Measurements from ENCODE around the gene APOL5. TPM values are rescaled to one million over a fixed set of nuclear protein-coding genes. Genes with fewer than 3 reads are reported as not detected.
"Not testable (repeated sequence)": the region's sequence is repeated elsewhere in the genome, so short reads cannot be mapped to it uniquely, and the experiment has no call there.

Gene APOL5
- total RNA-seq, 1 donor from 2014 or later = not detected

DNA sequence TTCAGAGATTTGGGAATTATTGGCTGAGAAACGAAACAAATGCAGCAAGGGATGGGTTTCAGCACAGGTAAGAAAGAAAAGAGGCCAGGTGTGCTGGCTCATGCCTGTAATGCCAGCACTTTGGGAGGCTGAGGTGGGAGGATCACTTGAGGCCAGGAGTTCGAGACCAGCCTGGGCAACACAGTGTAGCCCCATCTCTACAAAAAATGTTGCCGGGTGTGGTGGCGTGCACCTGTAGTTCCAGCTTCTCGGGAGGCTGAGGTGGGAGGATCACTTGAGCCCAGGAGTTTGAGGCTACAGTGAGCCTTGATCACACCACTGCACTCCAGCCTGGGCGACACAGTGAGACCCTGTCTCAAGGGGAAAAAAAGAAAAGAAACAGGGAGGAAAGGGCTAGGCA lies 20.2 kb downstream of the APOL5 start:
- ATAC-seq; intact Hi-C loops (cut with micrococcal nuclease); DNase-seq: not testable (repeated sequence)

DNA sequence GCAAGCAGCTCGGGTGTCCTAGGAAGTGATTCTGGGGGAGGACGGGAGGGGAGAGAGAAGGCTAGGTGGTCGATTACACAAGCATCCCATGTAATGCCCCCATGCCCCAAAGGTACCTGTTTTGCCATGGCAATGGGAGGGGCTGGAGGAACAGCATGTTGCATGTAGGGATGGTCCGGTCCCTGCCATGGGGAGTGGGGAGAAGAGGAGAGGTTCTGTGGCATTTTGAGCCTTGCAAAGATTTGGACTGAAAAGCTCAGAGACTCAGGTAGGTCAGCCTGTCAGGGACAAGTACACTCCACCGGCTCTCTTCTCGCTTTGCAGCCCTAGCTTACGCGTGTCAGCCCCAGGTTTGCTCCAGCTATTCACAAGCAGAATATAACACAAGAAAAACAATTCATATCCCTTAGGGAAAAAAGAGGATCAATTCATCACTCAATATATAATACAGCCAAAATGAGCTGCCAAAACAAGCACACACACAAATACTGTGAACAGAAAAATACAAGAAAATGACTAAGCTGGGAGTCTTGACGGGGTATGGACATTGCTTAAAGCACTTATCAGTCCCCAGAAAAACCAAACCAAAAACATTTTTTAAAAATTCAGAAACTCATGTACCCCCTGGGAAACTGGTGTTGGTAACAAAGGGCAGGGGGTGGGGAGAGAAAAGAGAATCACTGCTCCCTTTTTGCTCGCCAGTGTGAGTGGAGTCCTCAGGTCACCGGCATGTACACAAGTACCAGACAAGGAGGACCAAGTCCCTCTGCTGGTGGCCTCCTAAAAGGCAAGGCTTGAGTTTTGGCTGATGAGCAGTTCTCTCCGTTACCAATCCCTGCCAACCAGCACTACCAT lies 21.6 kb downstream of the APOL5 start:
- intact Hi-C loops (cut with micrococcal nuclease) = no loop called here
- ATAC-seq (peak; percentile 26), DNase-seq (no peak)

DNA sequence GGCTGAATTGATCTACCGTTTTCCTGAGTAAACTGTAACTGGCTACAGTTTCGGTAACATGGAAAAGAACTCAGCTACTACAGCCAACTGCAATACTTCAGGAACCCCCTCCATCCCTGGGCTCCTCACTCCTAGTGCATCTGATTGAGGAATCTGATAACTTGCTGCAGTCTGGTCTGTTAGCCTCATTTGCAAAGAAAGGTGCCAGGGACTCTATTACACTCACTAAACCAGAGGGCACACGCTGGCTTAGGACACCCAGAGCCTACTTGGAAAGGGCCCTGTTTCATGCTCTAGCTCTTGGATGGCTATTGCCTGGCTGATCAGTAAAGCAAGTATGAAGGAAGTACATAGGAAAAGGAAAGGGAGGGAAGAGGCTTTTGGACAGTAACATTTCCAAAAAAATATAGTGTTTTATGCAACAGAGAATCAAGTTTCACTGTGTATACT lies 22.3 kb downstream of the APOL5 start:
- ATAC-seq (no peak), DNase-seq (no peak)
- intact Hi-C loops (cut with micrococcal nuclease) = no loop called here

DNA sequence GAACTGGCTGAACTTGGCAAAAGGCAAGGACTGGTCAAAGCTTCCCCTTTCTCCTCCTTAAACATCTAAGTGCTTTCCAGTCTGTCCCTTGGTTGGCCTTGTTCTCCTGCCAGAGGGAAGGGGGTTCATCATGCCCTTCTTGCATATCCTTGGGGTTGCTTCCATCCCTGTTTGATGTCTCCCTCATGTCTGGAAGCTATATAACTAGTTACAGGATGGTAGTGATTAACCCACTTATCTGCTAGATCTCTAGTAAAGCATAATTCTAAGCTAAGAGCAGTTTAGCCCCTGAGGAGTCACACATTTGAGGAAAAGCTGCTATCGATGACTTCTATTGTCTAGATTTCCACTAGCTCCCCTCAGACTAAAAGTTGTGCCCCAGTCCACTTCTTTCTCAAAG lies 22.9 kb downstream of the APOL5 start:
- DNase-seq = no peak
- intact Hi-C loops (cut with micrococcal nuclease) = no loop called here
- ATAC-seq = no peak

GRCh38 chr22:35742342-35743100 lies 24.8 kb downstream of the APOL5 start:
- peak; percentile 74 for ATAC-seq
- no peak for DNase-seq
- intact Hi-C loops (cut with micrococcal nuclease) = no loop called here

DNA sequence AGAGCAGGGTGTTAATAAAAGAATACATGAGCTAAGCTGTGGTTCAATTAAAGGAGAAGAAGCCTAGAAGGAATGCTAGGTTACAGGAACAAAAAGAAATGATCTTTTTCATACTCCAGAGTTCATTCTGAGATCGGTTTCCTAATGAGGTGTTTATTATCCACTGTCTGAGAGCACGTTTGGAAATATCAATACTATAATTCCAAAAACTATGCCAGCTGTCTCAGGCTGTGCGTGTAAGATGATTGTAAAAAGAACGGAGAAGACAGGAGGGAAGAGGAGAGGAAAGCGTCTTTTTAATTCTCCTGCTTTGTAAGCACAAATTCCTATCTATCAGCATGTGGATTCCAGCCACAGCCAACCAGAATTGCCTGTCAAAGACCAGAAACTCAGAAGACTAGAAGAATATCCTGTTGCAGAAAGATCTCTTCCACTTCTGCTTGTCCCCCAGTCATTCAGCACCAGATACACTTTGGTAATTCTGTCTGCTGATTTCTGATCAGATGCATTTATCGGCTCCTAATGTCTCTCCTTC lies 25.7 kb downstream of the APOL5 start:
- ATAC-seq (no peak), DNase-seq (no peak)
- intact Hi-C loops (cut with micrococcal nuclease) = no loop called here

DNA sequence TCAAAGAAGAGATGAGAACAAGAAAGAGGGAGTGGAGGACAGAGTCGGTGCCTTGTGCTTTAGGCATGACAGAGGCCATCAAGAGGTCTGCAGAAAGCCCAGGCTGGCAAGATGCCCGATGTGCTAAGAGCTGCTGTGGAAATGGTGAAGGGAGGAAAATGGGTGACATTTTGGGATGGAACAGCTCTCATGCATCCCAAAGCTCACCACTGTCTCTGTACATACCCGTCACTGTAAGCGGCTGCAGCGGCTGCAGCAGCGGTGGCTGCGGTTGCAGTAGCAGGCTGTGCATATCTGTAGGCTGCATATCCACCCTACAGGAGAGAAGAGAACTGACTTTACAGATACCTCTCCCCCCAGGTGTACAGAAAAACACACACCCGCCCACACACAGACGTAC lies 28.6 kb downstream of the APOL5 start:
- peak; percentile 67 for DNase-seq
- intact Hi-C loops (cut with micrococcal nuclease) = no loop called here
- ATAC-seq = peak; percentile 33

DNA sequence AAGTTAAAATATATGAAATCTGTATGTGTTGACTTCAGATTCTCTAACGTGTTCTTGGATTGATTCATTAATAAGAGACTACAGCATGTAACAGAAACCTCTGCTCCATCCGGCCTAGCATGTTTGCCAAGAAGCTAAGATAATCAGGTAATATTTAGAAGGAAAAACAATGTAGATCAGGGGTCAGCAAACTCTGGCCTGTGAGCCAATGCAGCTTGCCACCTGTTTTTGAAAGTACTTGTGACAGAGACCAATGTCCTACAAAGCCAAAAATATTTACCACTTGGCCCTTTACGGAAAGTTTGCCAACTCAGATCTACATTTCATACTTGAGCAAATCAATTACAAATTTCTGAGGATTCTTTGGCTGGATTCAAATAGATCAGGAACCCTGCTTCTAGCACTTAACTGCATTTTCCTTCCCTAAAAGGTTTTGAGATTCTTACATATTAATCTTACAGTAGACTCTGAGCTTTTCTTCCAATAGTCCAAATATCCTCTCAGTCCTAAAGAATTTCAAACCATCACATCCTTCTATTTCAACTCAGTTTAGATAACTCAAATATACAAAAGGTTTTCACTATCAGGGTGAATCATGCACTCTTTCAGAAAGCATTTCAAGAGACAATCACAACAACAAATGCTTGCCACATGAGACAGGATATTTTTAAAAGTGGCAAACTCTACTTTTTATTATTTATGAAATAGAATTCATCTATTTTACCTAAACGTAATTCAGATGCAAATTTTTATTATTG lies 29.5 kb downstream of the APOL5 start:
- DNase-seq = no peak
- peak; percentile 19 for ATAC-seq
- intact Hi-C loops (cut with micrococcal nuclease) = no loop called here

GRCh38 chr22:35749808-35750207 lies 32.1 kb downstream of the APOL5 start:
- intact Hi-C loops (cut with micrococcal nuclease) = no loop called here
- ATAC-seq = no peak
- no peak for DNase-seq

- peak; percentile 69 for ATAC-seq
- intact Hi-C loops (cut with micrococcal nuclease) = no loop called here
- no peak for DNase-seq
These were observed 34.6 kb downstream of the APOL5 start for GRCh38 chr22:35752006-35752862.

DNA sequence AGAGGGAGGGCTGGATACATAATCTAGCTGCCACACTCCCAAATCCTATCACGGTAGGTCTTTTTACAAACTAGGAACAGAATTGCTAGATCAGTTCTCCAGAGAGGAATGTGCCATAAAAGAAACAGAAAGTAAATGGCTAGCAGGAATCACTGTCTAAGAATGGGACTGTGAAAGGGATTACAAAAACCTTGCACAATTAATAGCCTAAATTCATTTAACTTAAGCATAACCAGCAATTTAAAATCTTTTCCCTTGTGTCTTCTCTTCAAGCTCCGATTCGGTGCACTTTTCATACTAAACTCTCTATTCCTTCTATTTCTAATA lies 35.2 kb downstream of the APOL5 start:
- intact Hi-C loops (cut with micrococcal nuclease) = no loop called here
- no peak for DNase-seq
- ATAC-seq = no peak

GRCh38 chr22:35754761-35755160 lies 37.1 kb downstream of the APOL5 start:
- DNase-seq = no peak
- ATAC-seq = no peak
- intact Hi-C loops (cut with micrococcal nuclease) = no loop called here

GRCh38 chr22:35756722-35757121 lies 39.0 kb downstream of the APOL5 start:
- intact Hi-C loops (cut with micrococcal nuclease) = no loop called here

DNA sequence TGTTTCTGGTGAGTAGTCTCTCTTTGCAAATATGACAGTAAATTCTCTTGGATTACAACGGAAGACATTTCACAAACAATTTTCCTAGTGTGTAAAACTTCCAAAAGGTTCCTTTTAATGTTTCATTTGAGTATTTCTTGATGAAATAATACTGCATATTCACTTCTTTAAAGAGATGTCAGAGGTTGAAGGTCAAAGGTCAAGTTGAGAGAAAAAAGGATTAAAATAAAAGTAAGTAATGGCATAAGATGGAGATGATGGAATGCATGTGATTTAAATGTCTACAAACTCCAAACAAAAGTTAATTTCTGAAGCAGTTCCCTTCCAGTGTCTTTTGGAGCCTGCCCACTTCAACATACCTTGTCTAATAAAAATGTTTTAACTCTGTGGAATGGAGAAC lies 40.7 kb downstream of the APOL5 start:
- ATAC-seq = no peak
- DNase-seq = no peak
- intact Hi-C loops (cut with micrococcal nuclease) = no loop called here

More at GRCh38 chr22:35756722-35757121, 39.0 kb downstream of the APOL5 start:
- ATAC-seq (no peak), DNase-seq (no peak)

GRCh38 chr22:35761037-35761436 lies 43.4 kb downstream of the APOL5 start:
- DNase-seq (no peak), ATAC-seq (peak; percentile 66)
- intact Hi-C loops (cut with micrococcal nuclease) = no loop called here

GRCh38 chr22:35766654-35767580 lies 49.2 kb downstream of the APOL5 start:
- DNase-seq (no peak), ATAC-seq (peak; percentile 82)
- intact Hi-C loops (cut with micrococcal nuclease) = no loop called here

DNA sequence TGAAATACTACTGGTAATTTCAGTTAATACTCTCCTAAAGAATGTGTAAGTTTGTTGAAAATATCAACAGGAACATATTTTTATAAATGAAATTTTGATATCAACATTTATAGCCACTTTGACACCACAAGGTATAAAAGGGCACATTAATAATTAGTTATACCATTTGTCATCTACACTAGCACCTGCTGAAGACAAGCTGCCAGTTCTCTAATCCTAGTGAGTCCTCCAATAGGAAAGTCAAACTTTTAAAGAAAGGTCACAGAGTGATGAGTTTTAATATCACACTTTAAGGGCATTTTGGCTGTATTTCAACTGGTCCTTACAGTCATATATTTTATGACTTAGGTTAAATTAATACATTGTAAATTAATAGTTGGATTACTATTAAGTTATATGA lies 52.3 kb downstream of the APOL5 start:
- intact Hi-C loops (cut with micrococcal nuclease) = no loop called here
- ATAC-seq (no peak), DNase-seq (no peak)

- no peak for DNase-seq
- intact Hi-C loops (cut with micrococcal nuclease) = no loop called here
- no peak for ATAC-seq
These were observed 57.7 kb downstream of the APOL5 start for GRCh38 chr22:35775339-35775738.

Data from left ventricle myocardium superior (tissue), 1 donor.